Measurements from ENCODE around the gene FOLR1.

- TF ChIP-seq POLR2AphosphoS5 (IDR thresholded peaks at IDR 0.05; ENCODE audit: low read depth, low read length) (no peak), POLR2A (IDR thresholded peaks at IDR 0.05; ENCODE audit: low read depth, low read length) (no peak)
These were observed 12.9 kb downstream of the FOLR1 start for GRCh38 chr11:72204886-72205285.
